ENCODE results near the gene FAM131C.
A peak's percentile ranks its signal among the peaks of the same experiment; 100 is the strongest.
"Not testable (repeated sequence)": the region's sequence is repeated elsewhere in the genome, so short reads cannot be mapped to it uniquely, and the experiment has no call there.

Gene FAM131C

DNA sequence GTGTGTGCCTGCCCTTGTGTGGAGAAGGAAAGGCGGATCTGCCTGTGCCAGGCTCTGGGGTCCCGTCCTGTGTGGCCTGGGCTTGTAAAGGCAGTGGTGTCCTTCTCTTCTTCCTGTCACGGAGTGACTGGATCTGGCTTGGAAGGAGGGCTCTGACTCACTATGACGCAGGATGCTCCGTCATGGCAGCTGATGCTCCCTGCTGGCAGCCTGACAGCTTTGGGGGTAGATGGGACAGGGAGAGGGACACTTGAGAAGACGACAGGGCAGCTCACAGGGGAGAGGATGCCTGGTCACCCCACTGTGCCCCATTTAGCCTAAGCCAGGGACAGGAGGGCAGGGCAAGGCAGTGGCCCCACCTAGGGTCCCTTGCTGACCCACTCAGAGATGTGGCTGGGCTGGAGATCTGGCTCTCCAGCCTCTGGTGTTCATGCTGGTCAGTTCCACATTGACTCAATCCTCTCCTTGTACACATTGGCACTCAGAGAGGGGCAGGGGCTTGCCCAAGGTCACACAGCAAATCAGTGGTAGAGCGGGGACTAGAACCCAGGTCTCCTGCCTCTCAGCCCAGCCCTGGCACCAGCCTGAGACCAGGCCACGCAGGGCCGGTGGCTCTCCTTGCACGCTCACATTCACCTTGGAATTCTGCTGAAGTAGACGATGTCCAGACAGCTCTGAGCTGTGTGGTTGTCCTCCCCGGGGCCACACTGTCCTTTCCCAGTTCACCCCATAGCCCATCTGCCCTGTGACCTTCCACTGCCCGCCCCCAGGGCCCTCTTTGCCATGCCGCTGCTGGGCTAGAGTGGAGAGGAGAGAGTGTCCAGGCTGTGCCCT, 2.8 kb upstream of the FAM131C start:
- DNase-seq = peak; percentile 84

GRCh38 chr1:16075337-16076030, 2.0 kb upstream of the FAM131C start:
- no peak for DNase-seq

- DNase-seq = no peak
Measured at GRCh38 chr1:16074217-16074616, 766 bp upstream of the FAM131C start.

DNA sequence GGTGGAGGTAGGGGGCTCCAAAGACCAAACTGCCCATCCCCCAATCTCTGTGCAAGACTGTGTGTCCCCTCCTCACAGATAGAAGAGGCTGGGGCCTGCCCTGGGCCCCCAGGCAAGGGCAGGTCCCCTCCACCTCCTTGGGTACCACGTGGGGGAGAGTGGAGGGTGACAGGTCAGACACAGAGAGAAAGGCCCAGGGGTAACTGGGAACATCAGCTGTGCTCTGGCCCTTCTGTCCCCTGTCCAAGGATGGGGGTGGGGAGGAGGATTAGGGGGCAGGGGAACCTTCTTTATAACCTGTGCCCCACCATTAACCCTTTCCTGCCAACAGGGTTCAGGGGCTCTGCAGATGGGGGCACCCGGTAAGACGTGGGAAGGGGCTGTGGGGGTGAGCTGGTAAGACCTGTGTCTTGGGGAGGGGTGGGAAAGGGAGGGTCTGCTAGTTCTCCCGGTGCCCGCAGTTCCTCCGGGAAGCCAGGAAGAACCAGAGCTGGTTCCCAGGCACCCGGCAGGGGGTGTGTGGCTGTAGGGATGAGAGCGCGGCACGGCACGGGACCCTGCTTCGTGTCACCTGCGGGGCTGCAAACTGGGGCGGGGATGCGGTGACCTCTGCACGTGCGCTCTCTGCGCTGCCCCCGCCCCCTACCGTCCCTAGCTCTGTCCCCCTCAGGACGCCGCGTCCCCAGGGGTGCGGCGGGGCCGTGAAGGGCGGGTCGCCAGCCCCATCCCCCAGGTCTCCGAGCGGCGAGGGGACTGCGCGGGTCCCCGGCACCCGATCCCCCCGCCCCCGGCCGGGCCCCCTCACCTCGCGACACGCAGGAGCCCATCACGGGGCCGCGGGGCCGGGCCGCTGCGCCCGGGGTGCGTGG, 601 bp downstream of the FAM131C start:
- peak; percentile 63 for DNase-seq

GRCh38 chr1:16072095-16072494, 1.4 kb downstream of the FAM131C start:
- DNase-seq = no peak

GRCh38 chr1:16071614-16072013, 1.8 kb downstream of the FAM131C start:
- DNase-seq = no peak

DNA sequence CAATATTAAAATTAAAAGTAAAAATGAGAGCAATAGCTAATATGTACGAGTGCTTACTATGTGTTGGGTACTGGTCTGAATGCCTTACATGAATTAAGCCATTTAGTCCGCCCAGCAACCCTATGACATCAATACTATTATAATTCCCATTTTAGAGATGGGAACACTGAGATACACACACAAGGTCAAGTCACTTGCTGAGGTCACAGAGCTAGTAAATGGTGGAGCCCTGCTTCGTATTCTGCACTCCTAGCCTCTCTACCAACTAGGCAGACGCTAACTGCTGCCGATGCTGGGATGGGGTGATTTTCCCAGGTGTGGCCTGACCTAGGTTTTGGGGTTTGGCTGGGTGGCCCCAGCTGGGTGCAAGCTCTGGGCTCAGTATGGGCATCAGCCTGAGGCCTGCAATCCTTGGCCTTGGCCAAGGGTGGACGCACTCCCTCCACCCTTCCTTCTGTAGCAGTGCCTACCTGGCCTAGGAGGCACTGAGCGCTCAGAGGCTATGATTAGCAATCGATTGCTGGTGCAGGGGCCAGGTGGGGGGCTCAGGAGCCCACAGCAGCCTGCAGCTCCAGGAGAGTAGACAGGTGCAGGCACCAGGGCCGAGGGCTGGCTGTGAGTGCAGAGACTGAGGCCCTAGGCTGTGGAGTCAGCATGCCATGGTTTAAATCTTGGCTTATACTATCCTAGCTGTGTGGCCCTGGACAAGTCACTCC, 2.7 kb downstream of the FAM131C start:
- DNase-seq = no peak

- DNase-seq = no peak
Measured at GRCh38 chr1:16068356-16069270, 4.8 kb downstream of the FAM131C start.

GRCh38 chr1:16067933-16068332, 5.5 kb downstream of the FAM131C start:
- no peak for DNase-seq

- DNase-seq = peak; percentile 59
Measured at GRCh38 chr1:16067127-16067768, 6.2 kb downstream of the FAM131C start.

DNA sequence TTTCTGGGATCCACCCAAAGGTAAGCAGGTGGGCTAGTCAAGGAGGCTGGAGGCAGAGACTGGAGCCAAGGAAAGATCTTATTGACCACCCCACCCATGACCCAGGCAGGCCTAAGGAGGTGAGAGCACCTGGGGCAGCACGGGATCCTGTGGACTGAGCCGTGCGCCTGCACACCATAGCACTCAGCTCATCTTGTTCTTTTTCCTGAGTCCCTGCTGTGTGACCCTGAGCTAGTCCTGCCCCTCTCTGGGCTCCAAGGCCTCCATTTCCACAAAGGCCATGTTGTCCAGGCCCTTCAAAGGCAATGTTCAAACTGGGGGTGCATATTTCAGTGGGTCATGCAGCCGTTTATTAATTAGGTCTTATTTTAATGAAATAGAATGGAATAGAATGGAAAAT, 7.2 kb downstream of the FAM131C start:
- DNase-seq = no peak

DNA sequence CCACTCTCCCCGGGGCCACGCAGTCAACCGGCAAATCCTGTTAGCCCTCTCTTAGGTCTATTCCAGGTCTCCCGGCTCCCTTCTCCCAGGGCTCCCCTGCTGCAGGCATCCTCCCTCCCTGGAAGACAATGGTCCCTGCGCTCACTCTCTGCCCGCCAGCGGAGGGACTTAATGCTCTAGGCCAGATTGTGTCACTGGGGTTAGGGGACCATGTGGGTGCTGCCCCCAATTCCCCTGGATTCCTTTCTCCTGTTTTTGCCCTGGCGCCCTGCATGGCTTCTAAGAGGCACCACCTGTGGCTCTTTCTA, 8.2 kb downstream of the FAM131C start:
- peak; percentile 54 for DNase-seq

DNA sequence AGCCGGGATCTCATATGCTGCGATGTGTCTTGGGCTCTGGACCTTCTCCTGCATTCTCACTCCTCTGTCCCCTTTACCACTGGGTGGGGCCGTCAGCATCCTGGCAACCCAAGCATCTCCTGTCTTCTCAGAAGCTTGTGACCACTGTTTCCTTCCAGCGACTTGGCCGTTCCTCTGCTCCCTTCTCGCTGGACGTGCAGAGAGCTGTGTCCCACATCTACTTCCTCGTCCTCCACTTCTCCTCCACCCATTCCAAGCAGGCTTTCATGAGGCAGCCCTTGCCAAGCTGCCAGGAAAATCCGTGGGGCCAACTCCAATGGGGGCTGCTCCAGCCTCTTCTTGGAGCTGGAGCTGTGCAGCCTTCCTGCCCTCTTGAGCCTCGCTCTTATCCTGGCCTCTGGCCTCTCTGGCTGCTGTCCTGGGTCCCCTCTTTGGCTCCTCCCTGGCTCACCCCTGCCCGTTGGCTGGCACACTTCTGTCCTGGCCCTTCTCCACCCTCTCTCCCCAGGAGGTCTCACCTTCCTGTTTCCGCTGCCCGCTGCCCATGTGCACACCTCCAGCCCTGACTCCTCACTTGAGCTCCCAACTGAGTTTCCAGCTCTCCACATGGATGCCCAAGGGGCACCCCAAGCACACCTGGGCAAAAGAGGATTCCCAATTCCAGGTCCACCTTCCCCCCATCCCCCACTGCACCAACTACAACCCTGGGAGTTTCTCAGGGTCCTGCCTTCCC, 8.7 kb downstream of the FAM131C start:
- peak; percentile 53 for DNase-seq

DNA sequence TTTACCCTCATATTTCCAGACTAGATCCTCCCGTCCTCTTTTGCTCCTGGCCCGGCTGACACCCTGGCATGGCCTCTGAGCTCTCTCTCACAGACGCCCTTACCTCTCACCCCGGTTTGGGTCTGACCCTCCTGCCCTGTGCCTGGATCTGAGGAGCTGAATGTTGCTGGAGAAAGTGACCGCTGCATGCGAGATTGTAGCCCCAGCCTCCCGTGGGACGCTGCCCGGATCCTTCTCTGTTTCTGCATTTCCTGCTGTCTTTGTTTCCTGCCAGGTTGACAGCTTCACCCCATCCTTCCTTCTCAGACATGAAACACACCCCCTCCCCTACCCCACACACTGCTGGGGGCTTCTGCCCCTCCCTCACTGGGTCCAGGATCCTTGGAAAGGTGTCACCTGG, 9.5 kb downstream of the FAM131C start:
- DNase-seq = no peak

GRCh38 chr1:16063226-16063829, 10.1 kb downstream of the FAM131C start:
- peak; percentile 53 for DNase-seq

GRCh38 chr1:16062687-16063075, 10.8 kb downstream of the FAM131C start:
- not testable (repeated sequence) for DNase-seq

- DNase-seq = not testable (repeated sequence)
Measured at GRCh38 chr1:16061989-16062686, 11.3 kb downstream of the FAM131C start.

DNA sequence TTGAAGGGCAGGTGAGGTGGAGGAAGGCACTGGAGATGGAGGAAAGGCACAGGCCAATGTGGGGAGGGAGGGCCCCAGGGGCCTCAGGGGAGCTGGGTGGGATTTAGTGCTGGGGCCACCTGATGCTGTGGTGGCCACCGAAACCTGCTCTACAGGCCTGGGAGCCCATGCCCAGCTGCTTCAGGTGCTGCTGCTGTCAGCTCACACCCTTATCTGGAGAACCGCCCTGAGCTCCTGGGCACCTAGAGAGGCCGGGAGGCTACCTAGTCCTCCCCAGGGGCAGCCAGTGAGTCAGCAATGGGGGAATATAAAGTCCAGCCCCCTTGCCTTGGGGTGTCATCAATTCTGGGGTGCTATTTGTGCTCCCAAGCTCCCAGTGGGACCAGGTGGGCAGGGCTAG, 12.2 kb downstream of the FAM131C start:
- no peak for DNase-seq

DNA sequence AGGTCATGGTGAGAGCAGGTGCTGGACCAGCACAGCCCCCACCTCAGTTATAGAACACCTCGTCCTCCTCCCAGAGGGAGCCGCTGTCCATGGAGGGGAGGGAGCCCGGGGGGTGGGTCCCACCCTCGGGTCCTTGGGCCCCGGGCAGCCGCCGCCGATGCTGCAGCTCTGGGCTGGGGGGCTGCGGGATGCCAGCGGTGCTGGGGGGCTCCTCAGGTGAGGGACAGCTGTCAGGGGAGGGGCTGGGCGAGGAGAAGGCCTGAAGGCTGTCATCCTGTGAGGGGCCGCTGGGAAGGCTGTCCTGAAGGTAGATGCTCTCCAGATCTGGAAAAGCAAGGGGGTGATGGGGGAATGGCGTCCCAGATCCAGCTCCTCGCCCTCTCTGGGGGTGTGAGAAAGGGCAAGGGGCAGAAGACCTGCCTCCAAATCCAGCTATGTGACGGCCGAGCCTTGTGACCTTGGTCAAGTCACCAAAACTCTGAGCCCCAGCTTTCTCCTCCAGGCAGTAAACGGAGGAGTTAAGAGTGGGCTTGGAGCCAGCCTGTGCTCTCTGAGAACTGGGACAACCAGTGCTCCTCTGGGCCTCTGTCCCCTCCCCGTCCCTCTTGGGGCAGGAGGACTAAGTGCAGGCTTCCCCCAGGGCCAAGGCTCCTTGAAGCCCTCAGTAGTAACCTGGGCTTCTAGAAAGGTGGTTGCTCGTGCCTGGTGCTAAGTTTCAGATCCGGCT, 14.9 kb downstream of the FAM131C start:
- not testable (repeated sequence) for DNase-seq

Data from islet precursor cell (in vitro differentiated cells).